ENCODE data around the gene DLG1. TPM values are rescaled to one million over a fixed set of nuclear protein-coding genes. Genes with fewer than 3 reads are reported as not detected.
A peak's percentile ranks its signal among the peaks of the same experiment; 100 is the strongest.

Gene DLG1
- total RNA-seq, 1 donor: 49.6 TPM

DNA sequence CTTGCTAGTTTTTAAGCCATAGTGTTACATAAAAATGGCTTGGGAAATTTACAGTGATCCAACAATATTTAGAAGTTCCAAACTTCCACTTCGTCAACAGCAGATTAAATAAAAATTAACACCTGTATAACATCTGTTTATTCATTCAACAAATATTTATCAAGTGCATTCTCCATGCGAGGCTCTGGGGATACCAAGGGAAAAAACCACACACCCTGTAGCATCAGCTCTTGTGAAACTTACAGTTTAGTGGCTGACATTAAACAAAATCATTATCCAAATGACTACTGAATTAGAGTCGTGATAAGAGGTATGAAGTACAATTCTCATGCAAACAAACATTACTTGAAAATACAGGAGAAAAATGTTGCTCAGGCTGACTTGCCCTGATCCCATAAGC, 122.9 kb downstream of the DLG1 start:
- H3K4me3 ChIP-seq (ENCODE audit: low read depth, low read length): no peak overlapping the region
- TF ChIP-seq, protein P1, sequence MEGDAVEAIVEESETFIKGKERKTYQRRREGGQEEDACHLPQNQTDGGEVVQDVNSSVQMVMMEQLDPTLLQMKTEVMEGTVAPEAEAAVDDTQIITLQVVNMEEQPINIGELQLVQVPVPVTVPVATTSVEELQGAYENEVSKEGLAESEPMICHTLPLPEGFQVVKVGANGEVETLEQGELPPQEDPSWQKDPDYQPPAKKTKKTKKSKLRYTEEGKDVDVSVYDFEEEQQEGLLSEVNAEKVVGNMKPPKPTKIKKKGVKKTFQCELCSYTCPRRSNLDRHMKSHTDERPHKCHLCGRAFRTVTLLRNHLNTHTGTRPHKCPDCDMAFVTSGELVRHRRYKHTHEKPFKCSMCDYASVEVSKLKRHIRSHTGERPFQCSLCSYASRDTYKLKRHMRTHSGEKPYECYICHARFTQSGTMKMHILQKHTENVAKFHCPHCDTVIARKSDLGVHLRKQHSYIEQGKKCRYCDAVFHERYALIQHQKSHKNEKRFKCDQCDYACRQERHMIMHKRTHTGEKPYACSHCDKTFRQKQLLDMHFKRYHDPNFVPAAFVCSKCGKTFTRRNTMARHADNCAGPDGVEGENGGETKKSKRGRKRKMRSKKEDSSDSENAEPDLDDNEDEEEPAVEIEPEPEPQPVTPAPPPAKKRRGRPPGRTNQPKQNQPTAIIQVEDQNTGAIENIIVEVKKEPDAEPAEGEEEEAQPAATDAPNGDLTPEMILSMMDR (IDR thresholded peaks at IDR 0.05; ENCODE audit: insufficient read depth, low read length): no peak
- DNase-seq (ENCODE audit: low read depth): no peak

- TF ChIP-seq, protein P1 (IDR thresholded peaks at IDR 0.05; ENCODE audit: insufficient read depth, low read length): no peak
- H3K4me3 ChIP-seq (ENCODE audit: low read depth, low read length): no peak overlapping the region
- DNase-seq (ENCODE audit: low read depth): no peak
Measured at GRCh38 chr3:197174927-197175326, 123.5 kb downstream of the DLG1 start.

DNA sequence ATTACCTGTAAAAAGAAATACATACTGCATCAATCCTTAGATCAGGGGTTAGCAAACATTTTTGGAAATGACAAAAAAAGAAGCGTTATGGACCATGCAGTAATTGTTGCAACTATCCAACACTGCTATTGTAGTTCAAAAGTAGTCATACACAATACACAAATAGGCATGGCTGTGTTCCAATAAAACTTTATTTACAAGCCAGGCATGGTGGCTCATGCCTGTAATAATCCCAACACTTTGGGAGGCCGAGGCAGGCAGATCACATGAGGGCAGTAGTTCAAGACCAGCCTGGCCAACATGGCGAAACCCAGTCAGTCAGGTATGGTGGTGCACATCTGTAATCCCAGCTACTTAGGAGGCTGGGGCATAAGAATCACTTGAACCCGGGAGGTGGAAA, 124.8 kb downstream of the DLG1 start:
- no peak for DNase-seq (ENCODE audit: low read depth)
- TF ChIP-seq, protein P1 (IDR thresholded peaks at IDR 0.05; ENCODE audit: insufficient read depth, low read length): no peak
- no peak overlapping the region for H3K4me3 ChIP-seq (ENCODE audit: low read depth, low read length)

- H3K4me3 ChIP-seq (ENCODE audit: low read depth, low read length): no peak overlapping the region
- DNase-seq (ENCODE audit: low read depth): peak; percentile 36
- TF ChIP-seq, protein P1 (IDR thresholded peaks at IDR 0.05; ENCODE audit: insufficient read depth, low read length): no peak
Measured at GRCh38 chr3:197171481-197172067, 126.8 kb downstream of the DLG1 start.

- DNase-seq (ENCODE audit: low read depth): no peak
- H3K4me3 ChIP-seq (ENCODE audit: low read depth, low read length): no peak overlapping the region
- TF ChIP-seq, protein P1 (IDR thresholded peaks at IDR 0.05; ENCODE audit: insufficient read depth, low read length): no peak
Measured at GRCh38 chr3:197169028-197169427, 129.4 kb downstream of the DLG1 start.

DNA sequence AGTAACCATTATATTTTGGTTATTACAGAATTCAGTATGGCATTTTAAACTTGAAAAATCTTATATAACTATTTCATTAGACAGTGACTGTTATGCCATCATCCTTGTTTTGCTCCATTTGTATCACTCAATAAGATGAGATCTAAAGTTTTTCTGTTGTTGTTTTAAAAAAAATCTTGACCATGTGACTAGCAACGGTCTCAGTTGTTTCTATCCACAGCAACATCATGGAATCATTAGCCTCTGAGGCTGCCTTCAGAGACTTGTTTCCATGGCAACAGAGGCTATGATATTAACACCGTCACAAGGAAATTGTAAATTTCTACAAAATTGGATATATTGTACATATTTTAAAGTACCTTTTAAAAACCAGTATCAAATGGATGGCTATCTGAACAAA, 129.8 kb downstream of the DLG1 start:
- H3K4me3 ChIP-seq (ENCODE audit: low read depth, low read length): no peak overlapping the region
- peak; percentile 39 for DNase-seq (ENCODE audit: low read depth)
- TF ChIP-seq, protein P1 (IDR thresholded peaks at IDR 0.05; ENCODE audit: insufficient read depth, low read length): no peak

- DNase-seq (ENCODE audit: low read depth): no peak
- no peak overlapping the region for H3K4me3 ChIP-seq (ENCODE audit: low read depth, low read length)
- TF ChIP-seq, protein P1 (IDR thresholded peaks at IDR 0.05; ENCODE audit: insufficient read depth, low read length): no peak
Measured at GRCh38 chr3:197168063-197168462, 130.3 kb downstream of the DLG1 start.
